ENCODE results near the gene PNLIPRP1.

The PNLIPRP1 gene

GRCh38 chr10:116633216-116633600 is 42.4 kb downstream of the PNLIPRP1 start:
- no peak for DNase-seq

DNA sequence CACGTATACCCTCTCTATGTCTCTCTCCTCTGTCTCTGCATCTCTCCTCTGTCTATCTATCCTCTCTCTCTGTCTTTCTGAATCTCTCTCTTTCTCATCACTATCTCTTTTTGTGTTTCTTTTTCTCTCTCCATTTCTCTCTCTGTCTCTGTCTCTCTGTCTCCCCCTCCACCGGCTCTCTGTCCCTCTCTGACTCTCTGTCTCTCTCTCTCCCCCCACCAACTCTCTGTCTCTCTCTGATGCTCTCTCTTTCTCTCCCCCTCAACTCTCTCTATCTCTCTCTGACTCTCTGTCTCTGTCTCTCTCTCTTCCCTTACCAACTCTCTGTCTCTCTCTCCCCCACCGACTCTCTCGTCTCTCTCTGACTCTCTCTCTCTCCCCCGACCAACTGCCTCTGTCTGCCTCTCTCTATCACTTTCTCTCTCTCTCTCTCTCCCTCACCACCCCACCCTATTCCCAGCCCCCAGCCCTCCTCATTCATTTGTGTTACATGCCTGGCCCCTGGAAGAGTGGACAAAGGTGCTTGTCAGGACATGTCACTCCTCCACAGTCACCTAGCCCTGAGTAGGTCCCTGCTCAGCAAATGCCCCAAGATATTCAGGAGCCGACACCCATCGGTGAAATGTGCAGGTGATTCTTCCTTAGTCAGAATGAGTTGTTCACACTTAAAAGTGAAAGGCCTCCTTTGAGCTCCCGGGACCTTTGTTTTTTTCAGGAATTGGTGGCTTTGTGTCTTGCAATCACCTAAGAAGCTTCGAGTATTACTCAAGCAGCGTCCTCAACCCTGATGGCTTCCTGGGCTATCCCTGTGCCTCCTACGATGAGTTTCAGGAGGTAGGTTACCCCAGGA is 43.6 kb downstream of the PNLIPRP1 start:
- DNase-seq: no peak

- no peak for DNase-seq
Observed at GRCh38 chr10:116636385-116636784, 45.6 kb downstream of the PNLIPRP1 start.

DNA sequence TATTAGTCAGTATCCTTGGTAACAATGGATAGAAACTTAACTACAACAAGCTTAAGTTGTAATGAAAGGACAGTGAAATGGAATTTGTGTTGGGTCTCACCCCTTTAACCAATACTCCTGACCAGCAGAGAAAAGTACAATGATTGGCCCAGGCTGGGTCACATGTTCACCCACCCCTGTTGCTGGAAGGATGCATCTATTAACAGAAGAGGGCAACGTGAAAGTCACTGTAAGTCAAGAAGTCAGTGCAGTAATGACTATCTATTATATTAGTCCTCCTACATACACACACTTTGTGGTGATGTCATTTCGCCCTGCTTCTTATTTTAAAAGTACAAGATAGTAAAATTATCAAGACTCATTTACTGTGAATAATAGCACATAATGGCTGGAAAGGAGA is 46.2 kb downstream of the PNLIPRP1 start:
- DNase-seq: no peak

DNA sequence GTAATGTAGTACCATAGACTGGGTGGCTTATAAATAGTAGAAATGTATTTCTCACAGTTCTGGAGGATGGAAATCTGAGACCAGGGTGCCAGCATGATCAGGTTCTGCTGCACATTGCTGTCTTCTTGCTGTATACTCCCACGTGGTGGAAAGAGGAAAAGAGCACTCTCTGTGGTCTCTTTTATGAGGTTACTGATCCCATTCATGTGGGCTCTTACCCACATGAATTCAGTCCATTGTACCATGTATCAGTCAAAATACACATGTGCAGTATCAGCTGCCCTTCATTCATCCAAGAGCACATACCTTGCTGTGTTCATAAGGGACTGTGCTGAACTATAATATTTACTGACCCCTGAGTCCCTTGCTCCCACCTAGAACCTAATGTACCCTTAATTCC is 47.1 kb downstream of the PNLIPRP1 start:
- DNase-seq: no peak

DNA sequence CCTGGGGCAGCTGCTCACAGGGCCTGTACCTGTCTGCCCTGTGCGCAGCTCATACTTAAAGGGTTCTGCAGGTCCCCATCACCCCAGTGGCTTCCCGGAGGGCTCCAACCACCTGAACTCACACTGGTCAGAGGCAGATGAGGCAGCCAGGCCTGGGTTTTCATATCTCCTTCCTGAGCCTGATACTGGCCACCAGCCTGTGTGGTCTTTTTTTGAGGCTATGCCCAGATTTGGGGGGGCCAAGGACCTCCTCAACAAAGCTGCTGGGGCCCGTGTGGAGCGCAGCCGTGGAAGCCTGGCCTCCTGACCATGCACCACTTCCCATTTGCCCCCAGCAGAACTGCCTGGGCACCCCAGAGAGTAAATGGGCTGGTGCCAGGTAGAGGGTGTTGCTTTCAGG is 55.7 kb downstream of the PNLIPRP1 start:
- no peak for DNase-seq

DNA sequence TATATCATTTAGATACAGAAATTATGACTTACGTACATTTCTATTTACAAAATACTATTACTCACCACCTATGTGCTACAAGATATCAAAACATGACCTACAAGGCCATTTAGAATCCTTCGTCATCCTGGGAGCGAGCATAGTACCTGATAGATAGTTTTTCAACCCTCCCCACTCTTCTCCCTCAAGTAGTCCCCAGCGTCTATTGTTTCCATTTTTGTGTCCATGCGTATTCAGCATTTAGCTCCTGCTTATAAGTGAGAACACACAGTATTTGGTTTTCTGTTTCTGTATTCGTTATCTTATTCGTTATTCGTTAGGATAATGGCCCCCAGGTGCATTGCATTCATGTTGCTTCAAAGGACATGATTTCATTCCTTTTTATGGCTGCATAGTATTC is 58.1 kb downstream of the PNLIPRP1 start:
- DNase-seq: no peak

DNA sequence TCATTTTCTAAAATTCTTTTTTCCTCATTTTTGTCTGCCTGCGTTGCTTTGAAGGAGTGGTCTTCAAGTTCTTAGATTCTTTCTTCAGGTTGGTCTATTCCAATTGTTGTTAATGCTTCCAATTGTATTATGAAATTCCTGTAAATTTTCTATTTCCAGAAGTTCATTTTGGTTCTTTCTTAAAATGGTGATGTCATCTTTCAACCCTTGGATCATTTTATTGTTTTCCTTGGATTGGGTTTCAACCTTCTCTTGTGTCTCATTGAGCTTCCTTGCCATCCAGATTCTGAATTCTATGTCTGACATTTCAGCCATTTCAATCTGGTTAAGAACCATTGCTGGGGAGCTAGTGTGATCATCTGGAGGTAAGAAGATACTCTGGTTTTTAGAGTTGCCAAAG is 63.1 kb downstream of the PNLIPRP1 start:
- no peak for DNase-seq

GRCh38 chr10:116654816-116655215 is 64.1 kb downstream of the PNLIPRP1 start:
- DNase-seq: no peak

DNA sequence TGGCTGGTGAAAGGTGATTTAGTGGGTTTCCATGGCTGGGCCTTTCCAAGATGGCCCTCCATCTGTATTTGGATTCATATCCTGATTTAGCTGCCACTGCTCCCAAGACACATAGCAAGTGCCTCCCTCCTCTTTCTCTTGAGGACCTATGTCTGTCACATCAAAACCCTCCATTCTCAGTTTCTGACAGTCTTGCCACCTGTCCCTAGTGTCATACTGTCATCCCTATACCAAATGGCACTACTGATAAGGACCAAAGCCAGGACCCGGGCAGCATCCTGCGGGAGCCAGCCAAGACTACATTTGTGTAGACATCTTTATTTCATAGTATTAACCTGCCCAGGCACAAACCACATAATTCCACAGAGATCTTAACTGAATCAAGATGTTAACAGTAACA is 64.8 kb downstream of the PNLIPRP1 start:
- DNase-seq: no peak

GRCh38 chr10:116656044-116656443 is 65.3 kb downstream of the PNLIPRP1 start:
- DNase-seq: no peak

- no peak for DNase-seq
Observed at GRCh38 chr10:116657863-116658551, 67.2 kb downstream of the PNLIPRP1 start.

Data from NCI-H1105 treated with DMSO at 0.1 percent for 48 hours (cell line).